Calu3 (cell line): Measurements from ENCODE around the gene AIP. TPM values are rescaled to one million over a fixed set of nuclear protein-coding genes. Genes with fewer than 3 reads are reported as not detected.

Experiments used
- Bru-seq: library from RNA; stranded (reverse); fragments of 400-500 nt; gene quantifications from one replicate; lab custom pipeline; 2021; lab: Mats Ljungman, UMichigan
- BruChase-seq, 2 experiments: library from RNA; stranded (reverse); fragments of 400-500 nt; gene quantifications; one replicate each; lab custom pipeline; 2021; lab: Mats Ljungman, UMichigan
- BruUV-seq: library from RNA; stranded (reverse); fragments of 400-500 nt; replicated peaks from 2 replicates; lab custom pipeline; 2021; lab: Mats Ljungman, UMichigan
- CTCF ChIA-PET: fragments of 300-600 bp; sonication (Branson Sonifier 250); formaldehyde crosslinking; loops from one replicate; lab custom pipeline; 2022; ENCODE audit warnings: antibody characterized with exemption; lab: Charles Lee
- DNase-seq: peaks from one replicate; pipeline ENCODE4 v3.0.0; 2022
- H3K27ac Mint-ChIP-seq: one replicate; pipeline ENCODE4 v1.8.0; 2022; ENCODE audit warnings: mixed read lengths; ENCODE audit not compliant: unreplicated experiment
- H3K27me3 Mint-ChIP-seq: one replicate; pipeline ENCODE4 v1.8.0; 2022; ENCODE audit warnings: mixed read lengths; ENCODE audit not compliant: unreplicated experiment
- H3K36me3 Mint-ChIP-seq: one replicate; pipeline ENCODE4 v1.8.0; 2022; ENCODE audit warnings: mild to moderate bottlenecking, moderate library complexity, mixed read lengths; ENCODE audit not compliant: insufficient read depth, unreplicated experiment
- H3K4me1 Mint-ChIP-seq: one replicate; pipeline ENCODE4 v1.8.0; 2022; ENCODE audit warnings: mild to moderate bottlenecking, low read depth, mixed read lengths; ENCODE audit not compliant: unreplicated experiment
- H3K4me3 Mint-ChIP-seq: one replicate; pipeline ENCODE4 v1.8.0; 2022; ENCODE audit warnings: mild to moderate bottlenecking, low read depth, moderate library complexity, mixed read lengths; ENCODE audit not compliant: unreplicated experiment
- H3K9me3 Mint-ChIP-seq: one replicate; pipeline ENCODE4 v1.8.0; 2022; ENCODE audit warnings: low read depth, mixed read lengths; ENCODE audit not compliant: unreplicated experiment
- CTCF ChIP-seq: fragments of 200-600 bp; IDR thresholded peaks from one replicate; pipeline ENCODE4 v1.8.0; 2022; ENCODE audit warnings: antibody characterized with exemption; ENCODE audit not compliant: unreplicated experiment
- intact Hi-C: fragments of 100-400 bp; cut with micrococcal nuclease; formaldehyde crosslinking; loops from one replicate; pipeline ENCODE4 v1.10.0; 2022; ENCODE audit not compliant: unreplicated experiment
- long read RNA-seq: library from polyadenylated mRNA; stranded (forward); transcript quantifications from one replicate; pipeline ENCODE4 v2.0.0, GENCODE V29; 2022
- total RNA-seq: library from RNA; stranded (reverse); gene quantifications from 2 replicates; pipeline ENCODE4 v1.2.3, GENCODE V29; 2022

The AIP gene
- total RNA-seq, result 44.0 and 48.4 TPM in 2 replicates
- percentile 58 among the genes with signal in this experiment for Bru-seq, nascent RNA
- percentile 74 among the genes with signal in this experiment for BruChase-seq, experiment 1, labeled RNA remaining after a 6-hour chase
- BruChase-seq, experiment 2, labeled RNA remaining after a 2-hour chase, result percentile 61 among the genes with signal in this experiment
- long read RNA-seq, transcript AIP-201 (6 exons, 1,221 nt), result major isoform, 73 of 83 reads
- long read RNA-seq, partial matches to known transcripts, result 10 of 83 reads
- long read RNA-seq, other reads (novel, unspliced or antisense), result 0 of 83 reads

DNA sequence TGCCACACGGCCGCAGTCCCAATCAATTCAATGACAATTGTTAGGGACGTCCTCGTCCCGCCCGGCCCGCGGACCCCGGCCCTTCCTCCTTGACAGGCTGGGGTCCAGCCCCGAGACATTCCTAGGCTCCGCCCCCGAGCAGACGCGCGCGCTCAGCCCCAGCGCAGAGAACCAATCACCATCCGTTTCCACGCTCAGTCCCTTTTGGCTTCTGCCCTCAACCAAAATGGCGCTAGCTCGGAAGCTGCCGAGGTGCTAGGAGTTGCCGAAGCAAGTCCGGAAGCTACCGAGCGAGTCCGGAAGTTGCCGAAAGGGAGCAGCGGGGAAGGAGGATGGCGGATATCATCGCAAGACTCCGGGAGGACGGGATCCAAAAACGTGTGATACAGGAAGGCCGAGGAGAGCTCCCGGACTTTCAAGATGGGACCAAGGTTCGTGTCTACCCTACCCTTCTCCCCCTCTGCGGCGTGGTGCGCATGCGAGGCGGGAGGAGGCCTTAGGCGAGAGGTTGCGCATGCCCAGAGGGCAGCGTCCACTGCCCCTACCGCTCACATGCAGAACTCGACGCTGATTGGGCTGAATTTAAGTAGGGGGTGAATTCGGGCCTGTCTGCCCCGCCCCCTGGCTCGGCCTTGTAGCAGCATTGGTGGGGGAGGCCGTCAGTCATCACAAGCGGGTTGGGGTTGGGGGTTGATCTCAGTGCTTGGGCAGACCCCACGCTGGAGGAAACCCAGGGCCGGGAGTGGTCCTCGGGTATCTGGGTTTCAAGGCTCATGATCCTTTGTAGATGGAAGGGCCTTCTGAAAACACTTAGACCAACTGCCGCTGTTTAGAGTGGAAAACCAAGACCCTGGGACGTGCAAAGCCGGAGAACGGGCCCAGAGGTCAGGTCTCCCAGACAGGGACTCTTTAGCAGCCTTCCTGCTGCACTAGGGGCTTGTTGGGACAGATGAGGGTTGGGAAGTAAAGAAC, at the start of gene AIP:
Gene AIP (plus strand): TSS at position 200 of the 972 bp plus-strand sequence. CDS start 133 bp downstream, at position 333.
- H3K36me3 Mint-ChIP-seq, result peaks cover 34% of the 10 kb centered on the region
- TSS peak; percentile 67 for BruUV-seq
- peaks cover 26% of the 10 kb centered on the region for H3K4me1 Mint-ChIP-seq
- CTCF ChIA-PET, result interaction anchor here (0.6 to 1.0 kb wide), 7 partner anchors 12 to 1832 kb away, joined by 3 to 6 read pairs (median 3); partner anchors contain the start of genes GPR152, PITPNM1 and PPP1CA
- H3K4me3 Mint-ChIP-seq, result peak within 1 kb of the TSS; percentile 98
- peak; percentile 97 for DNase-seq
- no peaks in the 10 kb centered on the region for H3K27me3 Mint-ChIP-seq
- H3K27ac Mint-ChIP-seq, result peak within 1 kb of the TSS; percentile 97
- TF ChIP-seq CTCF, result no peak
- H3K9me3 Mint-ChIP-seq, result no peaks in the 10 kb centered on the region
- intact Hi-C loops, result no loop called here

GRCh38 chr11:67433536-67434394, 49.1 kb upstream of the AIP start:
- peaks cover 60% of the 10 kb centered on the region for H3K36me3 Mint-ChIP-seq
- intact Hi-C loops, result no loop called here
- no peaks in the 10 kb centered on the region for H3K9me3 Mint-ChIP-seq
- H3K4me1 Mint-ChIP-seq, result no peaks in the 10 kb centered on the region
- no peak for DNase-seq
- TF ChIP-seq CTCF, result no peak
- no peak overlapping the region for H3K27ac Mint-ChIP-seq
- no TSS peak for BruUV-seq
- H3K27me3 Mint-ChIP-seq, result no peaks in the 10 kb centered on the region
- CTCF ChIA-PET, result no interaction called here
- no peak overlapping the region for H3K4me3 Mint-ChIP-seq

GRCh38 chr11:67434395-67434881, 48.4 kb upstream of the AIP start:
- H3K36me3 Mint-ChIP-seq, result peaks cover 60% of the 10 kb centered on the region
- TF ChIP-seq CTCF, result no peak
- no peaks in the 10 kb centered on the region for H3K27me3 Mint-ChIP-seq
- H3K4me1 Mint-ChIP-seq, result peaks cover 4% of the 10 kb centered on the region
- H3K27ac Mint-ChIP-seq, result no peak overlapping the region
- DNase-seq, result no peak
- no peak overlapping the region for H3K4me3 Mint-ChIP-seq
- intact Hi-C loops, result no loop called here
- no peaks in the 10 kb centered on the region for H3K9me3 Mint-ChIP-seq
- BruUV-seq, result no TSS peak
- CTCF ChIA-PET, result no interaction called here
